HG03159 (cell line): ENCODE results near the gene PGR.
"Not testable (repeated sequence)": the region's sequence is repeated elsewhere in the genome, so short reads cannot be mapped to it uniquely, and the experiment has no call there.

ENCODE experiments used
- ATAC-seq: cut with Tn5 transposase; IDR thresholded peaks from one replicate; pipeline ENCODE4 v1.9.1; 2021; ENCODE audit warnings: mild to moderate bottlenecking, moderate library complexity; ENCODE audit not compliant: unreplicated experiment

Gene PGR

DNA sequence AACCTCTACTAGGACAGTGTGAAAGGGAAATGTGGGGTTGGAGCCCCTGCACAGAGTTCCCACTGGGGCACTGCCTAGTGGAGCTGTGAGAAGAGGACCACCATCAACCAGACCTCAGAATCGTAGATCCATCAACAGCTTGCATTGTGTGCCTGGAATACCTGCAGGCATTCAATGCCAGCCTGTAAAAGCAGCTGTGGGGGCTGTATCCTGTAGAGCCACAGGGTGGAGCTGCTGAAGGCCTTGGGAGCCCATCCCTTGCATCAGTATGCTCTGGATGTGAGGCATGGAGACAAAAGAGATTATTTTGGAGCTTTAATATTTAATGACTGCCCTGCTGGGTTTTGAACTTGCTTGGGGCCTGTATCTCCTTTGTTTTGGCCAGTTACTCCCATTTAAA lies 46.3 kb downstream of the PGR start:
- ATAC-seq, result no peak

DNA sequence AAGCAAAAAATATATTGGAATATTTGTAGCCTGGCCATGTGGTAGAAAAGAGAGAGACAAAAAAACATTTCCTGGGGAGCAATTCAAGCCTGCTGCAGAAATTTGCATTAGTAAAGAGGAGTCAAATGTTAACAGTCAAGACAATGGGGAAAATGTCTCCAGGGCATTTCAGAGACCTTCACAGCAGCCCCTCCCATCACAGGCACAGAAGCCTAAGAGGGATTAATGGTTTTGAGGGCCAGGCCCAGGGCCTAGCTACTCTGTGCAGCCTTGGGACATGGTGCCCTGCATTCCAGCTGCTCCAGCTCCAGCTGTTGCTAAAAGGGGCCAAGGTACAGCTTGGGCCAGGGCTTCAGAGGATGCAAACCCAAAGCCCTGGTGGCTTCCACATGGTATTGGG lies 46.8 kb downstream of the PGR start:
- no peak for ATAC-seq

DNA sequence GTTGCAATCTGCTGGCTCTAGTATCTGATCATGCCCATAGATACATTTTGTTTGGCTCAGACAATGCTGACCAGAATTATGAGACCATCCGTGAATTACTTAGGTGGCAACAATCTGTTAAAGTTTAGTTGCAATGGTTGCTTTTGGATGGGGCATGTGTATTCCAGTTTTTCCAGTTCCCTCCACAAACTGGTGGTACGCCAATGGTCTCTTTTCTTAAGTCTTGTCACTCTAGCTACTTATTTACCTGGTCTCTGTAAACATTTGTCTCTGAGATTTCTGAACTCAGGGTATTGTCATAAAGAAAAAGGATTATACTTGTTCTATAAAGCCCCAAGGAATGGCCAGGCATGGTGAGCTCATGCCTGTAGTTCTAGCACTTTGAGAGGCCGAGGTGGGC lies 65.9 kb downstream of the PGR start:
- ATAC-seq, result no peak

DNA sequence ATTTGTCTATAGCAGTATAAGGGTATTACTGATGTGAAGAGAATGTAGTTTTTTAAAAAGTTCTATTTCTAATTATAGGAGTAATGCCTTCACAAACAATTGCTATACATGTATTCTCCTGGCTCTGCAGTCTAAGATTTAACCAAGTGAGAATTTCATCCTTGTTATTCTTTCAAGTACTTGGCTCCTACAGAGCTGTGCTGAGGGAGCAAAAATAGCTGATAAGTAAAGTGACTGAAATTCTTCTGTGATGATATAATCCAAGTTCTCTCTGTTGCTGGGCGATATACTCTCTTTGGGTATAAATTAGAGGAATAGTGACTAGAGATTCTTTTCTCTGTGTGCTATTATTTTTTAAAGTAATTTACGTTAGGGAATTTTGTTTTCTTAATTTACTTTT lies 68.0 kb downstream of the PGR start:
- no peak for ATAC-seq

DNA sequence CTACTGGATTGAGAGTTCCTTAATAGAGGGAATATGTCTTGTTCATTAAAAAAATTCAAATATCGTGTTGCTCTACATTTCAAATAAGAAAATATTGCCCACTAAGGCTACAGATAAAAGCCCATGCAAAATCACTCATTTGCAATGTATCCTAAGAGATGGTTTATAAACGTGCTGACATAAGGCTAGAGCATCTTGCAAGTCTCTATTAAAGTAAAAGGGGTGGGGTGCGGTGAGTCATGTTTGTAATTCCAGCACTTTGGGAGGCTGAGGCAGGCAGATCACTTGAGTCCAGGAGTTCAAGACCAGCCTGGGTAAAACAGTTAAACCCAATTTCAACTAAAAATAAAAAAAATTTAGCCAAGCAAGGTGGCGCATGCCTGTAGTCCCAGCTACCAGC lies 70.3 kb downstream of the PGR start:
- ATAC-seq, result no peak

DNA sequence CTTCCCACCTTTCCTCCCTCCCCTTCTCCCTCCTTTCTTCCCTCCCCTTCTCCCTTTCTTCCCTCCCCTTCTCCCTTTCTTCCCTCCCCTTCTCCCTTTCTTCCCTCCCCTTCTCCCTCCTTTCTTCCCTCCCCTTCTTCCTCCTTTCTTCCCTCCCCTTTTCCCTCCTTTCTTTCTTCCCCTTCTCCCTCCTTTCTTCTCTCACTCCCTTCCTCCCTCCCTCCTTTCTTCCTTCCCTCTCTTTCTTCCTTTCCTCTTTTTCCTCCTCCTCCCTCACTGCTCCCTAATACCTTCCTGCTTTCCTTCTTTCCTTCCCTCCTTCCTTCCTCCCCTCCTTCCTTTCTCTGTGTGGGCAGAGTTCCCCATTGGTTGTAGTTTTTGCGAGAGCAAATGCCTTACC lies 76.1 kb downstream of the PGR start:
- ATAC-seq, result no peak

DNA sequence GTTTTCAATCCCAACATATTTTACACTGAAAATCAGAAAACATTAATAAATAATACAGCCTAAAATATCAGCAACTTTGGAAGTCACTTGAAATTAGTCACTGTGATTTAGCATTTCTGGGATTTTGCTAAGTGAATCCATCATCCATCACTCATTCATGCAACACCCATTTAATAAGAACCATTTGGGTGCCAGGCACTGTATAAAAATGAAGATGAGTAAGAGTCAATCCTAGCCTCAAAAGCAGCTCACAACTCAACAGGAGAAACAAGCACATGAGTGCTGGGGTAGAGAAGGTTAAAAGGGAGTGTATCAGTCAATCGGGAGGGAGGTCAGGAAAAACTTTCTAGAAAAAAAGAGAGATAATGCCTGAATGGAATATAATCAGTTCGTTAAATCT lies 77.9 kb downstream of the PGR start:
- no peak for ATAC-seq

DNA sequence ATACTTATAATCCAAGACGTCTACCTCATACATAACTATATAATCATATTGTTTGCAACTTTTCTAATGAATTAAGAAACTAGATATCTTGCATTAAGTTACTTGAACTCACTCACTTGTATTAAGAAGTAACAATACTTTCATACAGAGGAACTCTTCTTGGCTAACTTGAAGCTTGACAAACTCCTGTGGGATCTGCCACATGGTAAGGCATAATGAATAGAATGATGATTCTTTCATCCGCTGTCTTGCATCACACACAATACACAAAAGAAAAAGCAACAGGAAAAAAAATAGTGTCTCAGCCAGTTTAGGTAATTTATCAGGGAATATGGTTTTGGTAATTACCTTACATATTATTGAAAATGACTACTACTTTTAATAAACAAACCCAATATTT lies 79.8 kb downstream of the PGR start:
- no peak for ATAC-seq

DNA sequence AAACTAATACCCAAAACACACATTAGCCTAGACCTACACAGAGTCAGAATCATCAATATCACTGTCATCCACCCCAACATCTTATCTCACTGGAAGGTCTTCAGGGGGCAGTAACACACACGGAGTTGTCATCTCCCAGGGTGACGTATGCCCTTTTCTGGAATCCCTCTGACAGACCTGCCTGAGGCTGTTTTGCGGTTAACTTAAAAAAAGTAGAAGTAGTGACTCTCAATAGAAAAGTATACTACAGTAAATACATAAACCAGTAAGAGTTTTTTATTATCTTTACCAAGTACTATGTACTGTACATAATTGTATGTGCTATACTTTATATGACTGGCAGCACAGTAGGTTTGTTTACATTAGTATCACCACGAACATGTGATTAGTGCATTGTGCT lies 80.5 kb downstream of the PGR start:
- ATAC-seq, result no peak

DNA sequence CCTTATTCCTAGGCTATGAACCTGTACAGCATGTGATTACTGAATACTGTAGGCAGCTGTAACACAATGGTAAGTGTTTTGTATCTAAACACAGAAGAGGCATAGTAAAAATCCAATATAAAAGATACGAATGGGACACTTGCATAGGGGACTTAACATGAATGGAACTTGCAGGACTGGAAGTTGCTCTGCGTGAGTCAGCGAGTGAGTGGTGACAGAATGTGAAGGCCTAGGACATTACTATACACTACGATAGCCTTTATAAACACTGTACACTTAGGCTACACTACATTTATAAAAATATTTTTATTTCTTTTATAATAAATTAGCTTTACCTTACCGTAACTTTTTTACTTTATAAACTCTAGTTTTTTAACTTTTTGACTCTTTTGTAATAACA lies 81.1 kb downstream of the PGR start:
- ATAC-seq, result no peak

DNA sequence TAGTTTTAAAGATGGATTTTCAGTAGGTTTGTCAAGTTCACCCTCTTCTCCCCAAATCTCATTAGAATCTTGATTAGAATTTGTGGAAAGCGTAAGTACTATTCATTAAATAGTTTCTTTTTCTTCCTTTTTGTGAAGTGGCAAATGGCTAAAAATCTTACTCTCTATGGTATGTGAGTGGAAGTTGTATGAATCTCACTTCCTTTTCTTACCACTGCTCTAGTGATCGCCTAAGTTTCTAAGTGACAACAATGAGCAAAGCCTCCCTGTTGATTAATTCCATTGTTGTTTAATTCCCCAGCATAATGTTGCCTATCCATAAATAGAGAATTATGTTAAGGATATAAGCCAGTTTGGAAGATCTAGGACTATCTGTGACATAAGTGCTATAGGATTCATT lies 82.7 kb downstream of the PGR start:
- no peak for ATAC-seq

DNA sequence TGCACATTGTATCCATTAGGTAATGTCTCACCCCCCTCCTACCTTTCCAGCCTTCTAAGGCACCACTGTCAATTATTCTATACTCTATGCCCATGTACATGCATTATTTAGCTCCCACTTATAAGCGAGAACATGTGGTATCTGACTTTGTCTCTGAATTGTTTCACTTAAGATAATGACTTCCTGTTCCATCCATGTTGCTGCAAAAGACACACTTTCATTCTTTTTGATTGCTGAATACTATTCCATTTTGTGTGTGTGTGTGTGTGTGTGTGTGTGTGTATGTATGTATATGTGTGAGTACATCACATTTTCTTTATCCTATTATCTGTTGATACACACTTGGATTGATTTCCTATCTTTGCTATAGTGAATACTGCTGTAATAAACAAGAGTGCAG lies 84.2 kb downstream of the PGR start:
- no peak for ATAC-seq

DNA sequence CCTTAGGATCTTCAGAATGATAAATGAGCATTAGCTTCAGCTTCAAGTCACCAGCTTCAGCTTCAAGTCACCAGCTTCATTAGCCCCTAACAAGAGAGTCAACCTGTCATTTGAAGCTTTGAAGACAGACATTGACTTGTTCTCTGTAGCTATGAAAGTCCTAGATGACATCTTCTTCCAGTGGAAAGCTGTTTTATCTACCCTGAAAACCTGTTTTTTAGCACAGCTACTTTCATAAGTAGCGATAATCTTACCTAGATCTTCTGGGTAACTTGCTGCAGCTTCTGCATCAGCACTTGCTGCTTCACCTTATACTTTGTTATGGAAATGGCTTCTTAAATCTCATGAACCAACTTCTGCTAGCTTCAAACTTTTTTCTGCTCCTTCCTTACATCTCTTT lies 85.7 kb downstream of the PGR start:
- no peak for ATAC-seq

DNA sequence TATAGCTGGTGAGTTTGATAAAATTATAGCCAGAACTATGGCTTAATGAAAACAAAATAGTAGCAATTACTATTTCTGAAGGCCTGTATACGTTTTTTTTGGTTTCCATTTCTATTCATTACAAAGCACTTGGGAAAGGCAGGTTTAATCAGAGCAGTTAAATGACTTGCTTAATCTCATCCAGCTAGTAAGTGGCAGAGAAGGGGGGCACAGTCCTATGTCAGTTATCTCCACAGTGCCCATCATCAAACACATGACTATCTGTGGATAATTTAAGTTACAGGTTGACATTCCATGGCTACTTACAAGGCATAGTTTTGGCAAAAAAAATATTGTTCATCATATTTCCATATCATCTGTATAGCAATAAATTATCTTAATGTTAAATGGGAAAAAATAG lies 93.7 kb downstream of the PGR start:
- no peak for ATAC-seq

DNA sequence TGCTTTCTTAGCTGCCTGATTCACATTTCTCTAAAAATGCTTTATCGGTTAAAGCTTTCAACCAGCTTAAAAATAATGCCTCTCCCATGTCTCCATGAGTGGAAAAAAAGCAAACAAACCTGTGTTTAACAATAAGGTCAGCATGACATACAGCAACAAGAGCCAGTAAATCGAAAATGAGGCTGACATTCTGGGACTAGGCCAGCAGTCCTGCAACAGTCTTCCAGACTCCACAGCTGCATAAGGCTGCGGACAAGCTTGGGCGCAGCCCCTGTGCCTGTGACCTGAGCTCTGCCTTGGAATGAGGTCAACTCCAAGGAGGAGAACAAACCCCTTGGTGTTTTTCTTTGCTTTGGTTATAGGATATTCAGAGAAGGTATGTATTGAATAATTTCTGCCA lies 95.5 kb downstream of the PGR start:
- no peak for ATAC-seq

DNA sequence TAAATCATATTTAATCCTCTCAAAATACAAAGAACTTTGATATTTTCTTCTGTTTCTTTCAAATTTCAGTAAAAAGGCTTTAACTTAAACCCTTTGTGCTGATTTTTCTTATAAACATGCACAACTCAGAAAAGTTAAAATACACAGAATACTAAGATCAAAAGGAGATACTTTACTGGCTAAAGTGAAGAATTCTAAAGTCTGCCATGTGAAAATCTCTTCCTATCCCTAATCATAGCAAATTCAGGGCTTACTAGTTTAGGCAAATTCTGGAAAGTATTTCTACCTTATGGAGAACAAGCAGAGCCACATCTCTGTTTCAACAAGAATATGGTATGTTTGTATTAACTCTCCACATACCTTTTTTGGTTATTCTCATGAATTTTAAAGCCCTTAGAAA lies 96.6 kb downstream of the PGR start:
- ATAC-seq, result no peak

DNA sequence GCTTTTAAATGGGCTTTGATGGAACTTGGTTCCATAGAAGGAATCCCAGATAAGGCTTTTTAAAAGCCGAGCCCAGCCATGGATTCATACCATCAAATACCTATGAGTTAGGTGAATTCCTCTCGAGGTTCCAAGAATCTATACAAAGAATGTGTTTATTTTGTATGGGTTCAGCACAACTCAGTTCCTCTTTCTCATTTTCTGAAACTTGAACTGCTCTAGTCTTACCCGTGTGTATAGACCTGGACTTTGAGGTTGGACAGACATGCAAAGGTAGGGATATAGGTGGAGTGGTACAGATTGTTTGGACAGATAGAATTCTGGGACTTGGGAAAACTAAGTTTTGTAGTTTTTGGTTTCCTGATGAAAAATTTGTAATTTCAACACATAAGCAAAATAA lies 97.9 kb downstream of the PGR start:
- ATAC-seq, result no peak

DNA sequence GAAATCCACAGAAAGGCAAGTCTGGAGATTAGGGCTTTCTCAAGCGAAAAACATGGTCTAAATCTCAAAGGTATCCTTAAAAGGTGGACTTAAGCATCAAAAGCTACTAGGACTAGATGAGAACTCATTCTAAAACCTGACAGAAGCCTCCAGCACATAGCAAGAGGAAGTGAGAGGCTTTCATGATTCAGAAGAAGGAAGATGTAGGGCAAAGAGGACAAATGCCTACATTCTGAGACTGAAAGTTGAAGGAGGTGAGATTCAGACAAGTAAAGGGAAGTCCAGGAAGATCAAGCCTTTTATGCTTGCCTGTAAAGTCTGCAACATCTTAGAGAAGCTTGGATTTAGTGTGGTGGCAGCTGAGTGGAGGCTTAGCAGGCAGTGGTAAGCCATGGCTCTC lies 98.9 kb downstream of the PGR start:
- ATAC-seq, result peak; percentile 62

DNA sequence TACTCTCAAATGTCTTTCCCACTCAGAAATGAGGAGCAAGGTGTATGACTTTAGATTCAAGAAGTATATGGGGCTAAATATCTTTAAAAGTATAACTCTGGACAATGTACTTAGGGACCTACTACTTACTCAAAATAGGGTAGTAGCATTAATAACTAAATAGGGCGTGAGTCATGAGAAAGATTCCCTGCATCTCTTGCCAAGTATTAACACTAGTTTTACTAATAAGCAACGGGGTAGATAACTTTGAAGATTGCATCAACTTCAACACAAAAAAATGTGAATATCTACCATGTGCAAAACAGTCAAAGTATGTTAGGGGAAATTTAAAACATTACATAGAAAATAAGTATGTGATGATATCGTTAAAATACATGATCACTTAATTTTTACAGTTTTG lies 99.6 kb downstream of the PGR start:
- no peak for ATAC-seq

DNA sequence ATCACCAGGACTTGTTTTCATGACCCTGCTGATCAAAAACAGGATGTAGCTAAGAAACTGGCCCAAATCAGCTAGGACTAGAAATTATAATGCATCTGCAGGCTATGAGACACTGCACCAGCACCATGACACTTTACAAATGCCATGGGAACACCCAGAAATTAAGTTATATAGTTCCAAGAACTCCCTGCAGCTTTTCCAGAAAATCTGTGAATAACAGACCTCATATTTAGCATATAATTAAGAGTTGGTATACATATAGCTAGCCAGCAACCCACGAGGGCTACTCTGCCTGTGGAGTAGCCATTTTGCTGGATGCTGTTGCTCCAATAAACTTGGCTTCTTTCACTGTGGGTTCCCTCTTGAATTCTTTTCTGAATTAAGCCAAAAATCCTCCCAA lies 101.0 kb downstream of the PGR start:
- ATAC-seq, result no peak

DNA sequence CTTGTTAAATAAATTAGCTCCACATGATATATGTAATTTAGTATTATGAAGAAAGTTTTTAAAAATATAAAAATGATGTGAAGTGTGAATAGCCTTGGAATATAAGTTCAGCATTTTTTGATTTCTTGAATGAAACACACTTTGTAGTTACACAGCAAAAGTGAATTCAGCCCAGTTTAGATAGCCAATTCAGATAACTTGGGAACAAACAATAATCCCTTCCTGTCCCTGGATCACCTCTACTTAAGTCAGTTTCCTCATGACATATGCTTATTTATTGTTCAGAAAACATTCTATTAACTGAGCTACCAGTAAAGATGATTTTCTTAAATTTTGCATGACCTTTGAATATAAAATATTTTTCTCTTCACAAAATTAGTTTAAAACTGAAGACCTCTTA lies 107.4 kb downstream of the PGR start:
- no peak for ATAC-seq

DNA sequence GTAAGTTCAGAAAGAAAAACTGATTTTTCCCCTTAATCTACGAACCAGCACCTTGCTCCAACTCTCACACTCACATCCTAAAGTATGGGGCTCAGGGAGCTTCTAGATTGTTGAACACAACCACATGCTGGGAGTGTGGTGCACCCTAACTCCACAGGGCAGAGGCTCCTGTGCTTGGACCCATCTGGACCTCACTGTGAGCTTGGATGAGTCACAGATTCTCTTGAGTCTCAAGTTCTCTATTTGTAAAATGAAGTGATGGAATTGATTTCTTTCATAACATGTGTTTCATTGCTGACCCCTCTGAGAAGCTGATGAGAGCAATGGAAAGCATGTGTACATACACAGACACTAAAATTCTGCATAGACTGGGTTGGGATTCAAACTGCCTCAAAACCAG lies 109.7 kb downstream of the PGR start:
- ATAC-seq, result no peak

DNA sequence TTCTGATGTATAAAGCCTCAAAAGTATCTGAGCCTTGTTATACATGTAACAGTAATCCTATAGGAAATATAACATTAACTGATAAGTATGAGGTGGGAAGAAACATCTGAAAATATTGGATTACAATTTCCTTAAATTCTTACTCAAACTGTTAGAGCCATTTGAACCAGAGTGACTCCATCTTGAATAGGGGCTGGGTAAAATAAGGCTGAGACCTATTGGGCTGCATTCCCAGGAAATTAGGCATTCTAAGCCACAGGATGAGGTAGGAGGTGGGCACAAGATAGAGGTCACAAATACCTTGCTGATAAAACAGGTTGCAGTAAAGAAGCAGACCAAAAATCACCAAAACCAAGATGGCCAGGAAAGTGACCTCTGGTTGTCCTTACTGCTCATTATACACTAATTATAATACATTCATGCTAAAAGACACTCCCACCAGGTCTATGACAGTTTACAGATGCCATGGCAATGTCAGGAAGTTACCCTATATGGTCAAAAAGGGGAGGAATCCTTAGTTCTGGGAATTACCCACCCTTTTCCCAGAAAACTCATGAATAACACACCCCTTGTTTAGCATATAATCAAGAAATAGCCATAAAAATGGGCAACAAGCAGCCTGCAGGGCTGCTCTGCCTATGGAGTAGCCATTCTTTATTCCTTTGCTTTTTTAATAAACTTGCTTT lies 114.9 kb downstream of the PGR start:
- no peak for ATAC-seq

DNA sequence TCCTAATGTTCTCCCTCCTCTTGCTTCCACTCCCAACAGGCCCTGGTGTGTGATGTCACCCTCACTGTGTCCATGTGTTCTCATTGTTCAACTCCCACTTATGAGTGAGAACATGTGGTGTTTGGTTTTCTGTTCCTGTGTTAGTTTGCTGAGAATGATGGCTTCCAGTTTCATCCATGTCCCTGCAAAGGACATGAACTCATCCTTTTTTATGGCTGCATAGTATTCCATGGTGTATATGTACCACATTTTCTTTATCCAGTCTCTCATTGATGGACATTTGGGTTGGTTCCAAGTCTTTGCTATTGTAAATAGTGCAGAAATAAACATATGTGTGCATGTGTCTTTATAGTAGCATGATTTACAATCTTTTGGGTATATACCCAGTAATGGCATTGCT lies 115.9 kb downstream of the PGR start:
- ATAC-seq, result not testable (repeated sequence)
